Stimulated activated memory B cell treated with anti-CD40 and anti-IgM and Interleukin-4, amounts not matched to agents 10 μg/mL and 1 μg/mL and 100 μg/mL, for 72 hours (primary cell): ENCODE measurements around the gene ARHGAP30.

Experiments used
- ATAC-seq: fragments of 150-1000 bp; cut with Tn5 transposase; 2 replicates; pipeline ENCODE4 v1.10.0; 2021
- H3K27ac Mint-ChIP-seq: one replicate; pipeline ENCODE4 v1.8.0; 2022; ENCODE audit warnings: mild to moderate bottlenecking, mixed read lengths
- H3K27me3 Mint-ChIP-seq: one replicate; pipeline ENCODE4 v1.8.0; 2022; ENCODE audit warnings: mixed read lengths
- H3K36me3 Mint-ChIP-seq: one replicate; pipeline ENCODE4 v1.8.0; 2022; ENCODE audit warnings: mixed read lengths
- H3K4me1 Mint-ChIP-seq: one replicate; pipeline ENCODE4 v1.8.0; 2022; ENCODE audit warnings: mixed read lengths
- H3K4me3 Mint-ChIP-seq: one replicate; pipeline ENCODE4 v1.8.0; 2022; ENCODE audit warnings: mild to moderate bottlenecking, moderate library complexity, mixed read lengths
- H3K9me3 Mint-ChIP-seq: one replicate; pipeline ENCODE4 v1.8.0; 2022; ENCODE audit warnings: mixed read lengths

The ARHGAP30 gene

GRCh38 chr1:161095230-161095629 is 25.5 kb upstream of the ARHGAP30 start:
- Mint-ChIP-seq H3K36me3 (no peaks in the 10 kb centered on the region), H3K4me3 (no peak overlapping the region), H3K9me3 (no peaks in the 10 kb centered on the region), H3K4me1 (peaks cover 53% of the 10 kb centered on the region), H3K27me3 (no peaks in the 10 kb centered on the region), H3K27ac (peak overlapping the region; percentile 85)
- ATAC-seq: no peak

- Mint-ChIP-seq H3K27me3 (no peaks in the 10 kb centered on the region), H3K36me3 (no peaks in the 10 kb centered on the region), H3K4me1 (peaks cover 53% of the 10 kb centered on the region), H3K4me3 (no peak overlapping the region), H3K9me3 (no peaks in the 10 kb centered on the region), H3K27ac (peak overlapping the region; percentile 85)
- no peak for ATAC-seq
These were observed 24.8 kb upstream of the ARHGAP30 start for GRCh38 chr1:161094481-161094880.

GRCh38 chr1:161092621-161093028 is 22.9 kb upstream of the ARHGAP30 start:
- H3K27ac Mint-ChIP-seq: no peak overlapping the region
- no peaks in the 10 kb centered on the region for H3K9me3 Mint-ChIP-seq
- H3K27me3 Mint-ChIP-seq: no peaks in the 10 kb centered on the region
- no peak for ATAC-seq
- H3K4me1 Mint-ChIP-seq: peaks cover 38% of the 10 kb centered on the region
- H3K4me3 Mint-ChIP-seq: no peak overlapping the region
- H3K36me3 Mint-ChIP-seq: no peaks in the 10 kb centered on the region

- H3K27ac Mint-ChIP-seq: no peak overlapping the region
- no peaks in the 10 kb centered on the region for H3K27me3 Mint-ChIP-seq
- no peak overlapping the region for H3K4me3 Mint-ChIP-seq
- ATAC-seq: no peak
- peaks cover 31% of the 10 kb centered on the region for H3K4me1 Mint-ChIP-seq
- no peaks in the 10 kb centered on the region for H3K9me3 Mint-ChIP-seq
- no peaks in the 10 kb centered on the region for H3K36me3 Mint-ChIP-seq
These were observed 22.3 kb upstream of the ARHGAP30 start for GRCh38 chr1:161091796-161092507.

GRCh38 chr1:161091093-161091492 is 21.4 kb upstream of the ARHGAP30 start:
- Mint-ChIP-seq H3K27ac (no peak overlapping the region), H3K4me1 (peaks cover 22% of the 10 kb centered on the region), H3K4me3 (no peak overlapping the region), H3K36me3 (no peaks in the 10 kb centered on the region), H3K27me3 (peaks cover 4% of the 10 kb centered on the region), H3K9me3 (no peaks in the 10 kb centered on the region)
- ATAC-seq: no peak

GRCh38 chr1:161090617-161091016 is 20.9 kb upstream of the ARHGAP30 start:
- Mint-ChIP-seq H3K36me3 (no peaks in the 10 kb centered on the region), H3K4me1 (peaks cover 18% of the 10 kb centered on the region), H3K4me3 (no peak overlapping the region), H3K27me3 (peaks cover 8% of the 10 kb centered on the region), H3K9me3 (no peaks in the 10 kb centered on the region), H3K27ac (no peak overlapping the region)
- no peak for ATAC-seq

GRCh38 chr1:161089938-161090337 is 20.2 kb upstream of the ARHGAP30 start:
- peaks cover 11% of the 10 kb centered on the region for H3K4me1 Mint-ChIP-seq
- H3K36me3 Mint-ChIP-seq: no peaks in the 10 kb centered on the region
- no peak overlapping the region for H3K4me3 Mint-ChIP-seq
- no peak for ATAC-seq
- H3K27me3 Mint-ChIP-seq: peaks cover 10% of the 10 kb centered on the region
- no peaks in the 10 kb centered on the region for H3K9me3 Mint-ChIP-seq
- H3K27ac Mint-ChIP-seq: no peak overlapping the region

- peaks cover 8% of the 10 kb centered on the region for H3K4me1 Mint-ChIP-seq
- H3K27ac Mint-ChIP-seq: no peak within 1 kb of the TSS
- peaks cover 10% of the 10 kb centered on the region for H3K27me3 Mint-ChIP-seq
- H3K9me3 Mint-ChIP-seq: no peaks in the 10 kb centered on the region
- H3K4me3 Mint-ChIP-seq: no peak within 1 kb of the TSS
- ATAC-seq: no peak
- no peaks in the 10 kb centered on the region for H3K36me3 Mint-ChIP-seq
These were observed 19.7 kb upstream of the ARHGAP30 start, which contains the start of gene NECTIN4 for GRCh38 chr1:161089251-161089924. TSS of gene NECTIN4 (minus strand) at chr1:161089558. CDS start at chr1:161089296, 262 bp downstream.

GRCh38 chr1:161088587-161089110 is 19.0 kb upstream of the ARHGAP30 start:
- H3K4me1 Mint-ChIP-seq: peaks cover 8% of the 10 kb centered on the region
- no peaks in the 10 kb centered on the region for H3K9me3 Mint-ChIP-seq
- H3K27ac Mint-ChIP-seq: no peak overlapping the region
- no peak for ATAC-seq
- peaks cover 10% of the 10 kb centered on the region for H3K27me3 Mint-ChIP-seq
- H3K4me3 Mint-ChIP-seq: no peak overlapping the region
- no peaks in the 10 kb centered on the region for H3K36me3 Mint-ChIP-seq

GRCh38 chr1:161086457-161086856 is 16.8 kb upstream of the ARHGAP30 start:
- H3K36me3 Mint-ChIP-seq: no peaks in the 10 kb centered on the region
- ATAC-seq: peak; percentile 7
- no peaks in the 10 kb centered on the region for H3K4me1 Mint-ChIP-seq
- H3K27ac Mint-ChIP-seq: no peak overlapping the region
- H3K27me3 Mint-ChIP-seq: peaks cover 10% of the 10 kb centered on the region
- H3K4me3 Mint-ChIP-seq: no peak overlapping the region
- no peaks in the 10 kb centered on the region for H3K9me3 Mint-ChIP-seq

- Mint-ChIP-seq H3K4me3 (no peak overlapping the region), H3K4me1 (no peaks in the 10 kb centered on the region), H3K27me3 (peaks cover 10% of the 10 kb centered on the region), H3K9me3 (no peaks in the 10 kb centered on the region), H3K27ac (no peak overlapping the region), H3K36me3 (no peaks in the 10 kb centered on the region)
- ATAC-seq: no peak
These were observed 15.5 kb upstream of the ARHGAP30 start for GRCh38 chr1:161085165-161085564.

- H3K4me3 Mint-ChIP-seq: no peak overlapping the region
- H3K4me1 Mint-ChIP-seq: no peaks in the 10 kb centered on the region
- H3K27ac Mint-ChIP-seq: no peak overlapping the region
- peaks cover 10% of the 10 kb centered on the region for H3K27me3 Mint-ChIP-seq
- ATAC-seq: no peak
- H3K9me3 Mint-ChIP-seq: no peaks in the 10 kb centered on the region
- no peaks in the 10 kb centered on the region for H3K36me3 Mint-ChIP-seq
These were observed 14.9 kb upstream of the ARHGAP30 start for GRCh38 chr1:161084597-161084988.

- Mint-ChIP-seq H3K9me3 (no peaks in the 10 kb centered on the region), H3K27ac (no peak overlapping the region), H3K27me3 (peaks cover 10% of the 10 kb centered on the region), H3K4me3 (no peak overlapping the region), H3K36me3 (no peaks in the 10 kb centered on the region), H3K4me1 (no peaks in the 10 kb centered on the region)
- no peak for ATAC-seq
These were observed 14.3 kb upstream of the ARHGAP30 start for GRCh38 chr1:161083748-161084596.

GRCh38 chr1:161082996-161083747 is 13.5 kb upstream of the ARHGAP30 start:
- Mint-ChIP-seq H3K4me3 (no peak overlapping the region), H3K4me1 (no peaks in the 10 kb centered on the region), H3K27ac (no peak overlapping the region), H3K9me3 (no peaks in the 10 kb centered on the region), H3K36me3 (no peaks in the 10 kb centered on the region), H3K27me3 (peaks cover 10% of the 10 kb centered on the region)
- no peak for ATAC-seq

GRCh38 chr1:161082483-161082882 is 12.8 kb upstream of the ARHGAP30 start:
- ATAC-seq: no peak
- Mint-ChIP-seq H3K27me3 (peaks cover 10% of the 10 kb centered on the region), H3K9me3 (no peaks in the 10 kb centered on the region), H3K4me3 (no peak overlapping the region), H3K4me1 (no peaks in the 10 kb centered on the region), H3K27ac (no peak overlapping the region), H3K36me3 (no peaks in the 10 kb centered on the region)
